Stimulated activated CD4-positive, alpha-beta T cell treated with anti-CD3 and anti-CD28 coated beads, TNF-alpha, amount 100 ng/mL, for 48 hours (primary cell): ENCODE measurements around the gene KLHL22.

ENCODE experiments used
- DNase-seq, 3 donors: peaks; one replicate each; pipeline ENCODE4 v3.0.0-alpha.2; 2020; ENCODE audit warnings: low read depth in 3 of 3

KLHL22 gene

GRCh38 chr22:20434264-20434751 lies 61.3 kb downstream of the KLHL22 start:
- no peak for DNase-seq

- no peak for DNase-seq
Measured at GRCh38 chr22:20433686-20434241, 61.8 kb downstream of the KLHL22 start.

GRCh38 chr22:20433191-20433590 lies 62.4 kb downstream of the KLHL22 start:
- no peak for DNase-seq

GRCh38 chr22:20432244-20432686 lies 63.3 kb downstream of the KLHL22 start:
- no peak for DNase-seq

GRCh38 chr22:20431511-20432192 lies 63.9 kb downstream of the KLHL22 start:
- DNase-seq = no peak

- DNase-seq = peak; percentile 44 to 56 (median 45)
Measured at GRCh38 chr22:20430720-20431510, 64.7 kb downstream of the KLHL22 start.

- DNase-seq = no peak
Measured at GRCh38 chr22:20430101-20430719, 65.4 kb downstream of the KLHL22 start.

GRCh38 chr22:20429254-20430100 lies 66.1 kb downstream of the KLHL22 start:
- peak; percentile 49 to 81 (median 52) for DNase-seq

GRCh38 chr22:20428496-20429253 lies 66.9 kb downstream of the KLHL22 start:
- DNase-seq = no peak

GRCh38 chr22:20427945-20428417 lies 67.6 kb downstream of the KLHL22 start:
- no peak for DNase-seq

- no peak for DNase-seq
Measured at GRCh38 chr22:20427104-20427944, 68.3 kb downstream of the KLHL22 start.

GRCh38 chr22:20426259-20426615 lies 69.4 kb downstream of the KLHL22 start:
- DNase-seq = no peak

- no peak for DNase-seq
Measured at GRCh38 chr22:20425566-20426258, 69.9 kb downstream of the KLHL22 start.

- no peak for DNase-seq
Measured at GRCh38 chr22:20424932-20425565, 70.5 kb downstream of the KLHL22 start.

- no peak for DNase-seq
Measured at GRCh38 chr22:20424568-20424931, 71.0 kb downstream of the KLHL22 start.

- DNase-seq = no peak
Measured at GRCh38 chr22:20423906-20424551, 71.6 kb downstream of the KLHL22 start.

GRCh38 chr22:20423008-20423905 lies 72.3 kb downstream of the KLHL22 start:
- DNase-seq = no peak
